ENCODE results near the gene GGA2. TPM values are rescaled to one million over a fixed set of nuclear protein-coding genes. Genes with fewer than 3 reads are reported as not detected.

The GGA2 gene
- total RNA-seq, 6 experiments from 2014 or later = 19.2 to 31.7 (median 27.8) TPM

- Histone ChIP-seq H3K27me3 (no peaks in the 10 kb centered on the region), H3K9me3 (no peaks in the 10 kb centered on the region), H3K27ac (no peak overlapping the region), H3K4me3 (no peak overlapping the region), H3K4me1 (no peaks in the 10 kb centered on the region), H3K36me3 (peaks cover 0 to 51% (median 10%) of the 10 kb centered on the region in 4 donors)
- WGBS (ENCODE audit: insufficient coverage, low coverage, low lambda C conversion rate, missing lambda C conversion rate) = 75% methylated on average over 9 of the region's 11 CpGs
- ATAC-seq (peak in 1 of 4 donors; percentile 11), DNase-seq (no peak)
- TF ChIP-seq CTCF (IDR thresholded peaks at IDR 0.05) (no peak), POLR2A (IDR thresholded peaks at IDR 0.05) (no peak)
- intact Hi-C loops (cut with DNase I) = no loop called here
These were observed 17.8 kb upstream of the GGA2 start for GRCh38 chr16:23527961-23528643.

GRCh38 chr16:23524886-23525285 is 14.6 kb upstream of the GGA2 start:
- 89% methylated on average over 3 of the region's 3 CpGs for WGBS (ENCODE audit: insufficient coverage, low coverage, low lambda C conversion rate, missing lambda C conversion rate)
- Histone ChIP-seq H3K36me3 (peaks cover 0 to 43% (median 16%) of the 10 kb centered on the region in 4 donors), H3K27me3 (no peaks in the 10 kb centered on the region), H3K9me3 (no peaks in the 10 kb centered on the region), H3K4me1 (no peaks in the 10 kb centered on the region), H3K4me3 (no peak overlapping the region), H3K27ac (no peak overlapping the region)
- DNase-seq = no peak
- ATAC-seq = no peak
- TF ChIP-seq CTCF (IDR thresholded peaks at IDR 0.05) = no peak
- no peak for TF ChIP-seq POLR2A (IDR thresholded peaks at IDR 0.05)
- intact Hi-C loops (cut with DNase I) = no loop called here

GRCh38 chr16:23523876-23524385 is 13.6 kb upstream of the GGA2 start:
- no peak for TF ChIP-seq CTCF (IDR thresholded peaks at IDR 0.05)
- TF ChIP-seq POLR2A (IDR thresholded peaks at IDR 0.05) = no peak
- H3K4me1 ChIP-seq = no peaks in the 10 kb centered on the region
- no peaks in the 10 kb centered on the region for H3K9me3 ChIP-seq
- DNase-seq (no peak), ATAC-seq (no peak)
- H3K27me3 ChIP-seq = no peaks in the 10 kb centered on the region
- intact Hi-C loops (cut with DNase I) = no loop called here
- H3K27ac ChIP-seq = no peak overlapping the region
- no peak overlapping the region for H3K4me3 ChIP-seq
- H3K36me3 ChIP-seq = peaks cover 0 to 39% (median 14%) of the 10 kb centered on the region in 4 donors
- WGBS (ENCODE audit: insufficient coverage, low coverage, low lambda C conversion rate, missing lambda C conversion rate) = 81% methylated on average over 4 of the region's 7 CpGs

GRCh38 chr16:23523321-23523720 is 13.0 kb upstream of the GGA2 start:
- no peak overlapping the region for H3K4me3 ChIP-seq
- H3K27me3 ChIP-seq = no peaks in the 10 kb centered on the region
- no peak for DNase-seq
- WGBS (ENCODE audit: insufficient coverage, low coverage, low lambda C conversion rate, missing lambda C conversion rate) = 90% methylated on average over 3 of the region's 6 CpGs
- intact Hi-C loops (cut with DNase I) = no loop called here
- TF ChIP-seq CTCF (IDR thresholded peaks at IDR 0.05) = no peak
- TF ChIP-seq POLR2A (IDR thresholded peaks at IDR 0.05) = no peak
- H3K36me3 ChIP-seq = peaks cover 0 to 33% (median 13%) of the 10 kb centered on the region in 4 donors
- H3K27ac ChIP-seq = no peak overlapping the region
- no peaks in the 10 kb centered on the region for H3K4me1 ChIP-seq
- H3K9me3 ChIP-seq = no peaks in the 10 kb centered on the region
- peak; percentile 31 to 74 (median 58) for ATAC-seq

All from right lobe of liver (tissue), 6 donors.